GM21717 (cell line): ENCODE results near the gene ZDHHC11.
"Not testable (repeated sequence)": the region's sequence is repeated elsewhere in the genome, so short reads cannot be mapped to it uniquely, and the experiment has no call there.

Experiments used
- ATAC-seq: cut with Tn5 transposase; IDR thresholded peaks from one replicate; pipeline ENCODE4 v1.9.1; 2021; ENCODE audit warnings: mild to moderate bottlenecking, moderate library complexity; ENCODE audit not compliant: unreplicated experiment

The ZDHHC11 gene

DNA sequence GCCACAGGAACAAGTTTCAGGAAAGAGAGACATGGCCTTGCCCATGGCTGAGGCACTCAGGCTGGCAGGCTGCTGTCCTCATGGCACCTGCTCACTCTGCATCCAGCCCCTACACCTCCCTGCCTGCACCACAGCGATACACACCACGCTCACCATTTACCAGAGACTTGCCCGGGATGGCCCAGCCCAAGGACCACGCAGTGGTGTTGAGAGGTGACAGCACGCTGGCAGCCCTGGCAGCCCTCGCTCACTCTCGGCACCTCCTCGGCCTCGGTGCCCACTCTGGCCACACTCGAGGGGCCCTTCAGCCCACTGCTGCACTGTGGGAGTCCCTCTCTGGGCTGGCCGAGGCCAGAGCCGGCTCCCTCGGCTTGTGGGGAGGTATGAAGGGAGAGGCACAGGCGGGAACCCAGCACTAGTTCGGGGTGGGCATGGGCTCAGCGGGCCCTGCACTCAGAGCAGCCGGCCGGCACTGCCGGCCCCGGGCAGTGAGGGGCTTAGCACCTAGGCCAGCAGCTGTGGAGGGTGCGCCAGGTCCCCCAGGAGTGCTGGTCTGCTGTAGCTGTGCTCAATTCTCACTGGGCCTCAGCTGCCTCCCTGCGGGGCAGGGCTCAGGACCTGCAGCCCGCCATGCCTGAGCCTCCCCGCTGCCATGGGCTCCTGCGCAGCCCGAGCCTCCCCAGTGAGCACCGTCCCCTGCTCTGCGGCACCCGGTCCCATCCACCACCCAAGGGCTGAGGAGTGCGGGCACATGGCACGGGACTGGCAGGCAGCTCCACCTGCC lies 86.6 kb downstream of the ZDHHC11 start:
- ATAC-seq = no peak

DNA sequence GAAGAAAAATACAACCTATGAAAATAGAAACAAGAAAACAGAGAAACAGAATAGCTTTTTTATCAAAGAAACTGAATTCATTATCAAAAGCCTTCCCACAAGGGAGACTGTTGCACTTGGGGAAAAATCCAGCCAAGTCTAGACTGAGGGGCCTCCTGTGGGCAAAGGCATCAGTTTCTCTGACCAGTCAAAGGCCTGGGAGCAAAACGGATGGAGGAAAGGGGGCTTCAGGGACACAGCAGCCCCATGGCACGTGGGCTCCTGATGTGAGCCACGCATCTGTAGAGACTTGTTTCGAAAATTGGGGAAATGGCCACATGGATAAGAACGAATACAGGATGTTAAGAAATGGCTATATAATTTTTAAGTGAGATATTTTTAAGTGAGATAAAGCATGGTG lies 87.4 kb downstream of the ZDHHC11 start:
- ATAC-seq = no peak

DNA sequence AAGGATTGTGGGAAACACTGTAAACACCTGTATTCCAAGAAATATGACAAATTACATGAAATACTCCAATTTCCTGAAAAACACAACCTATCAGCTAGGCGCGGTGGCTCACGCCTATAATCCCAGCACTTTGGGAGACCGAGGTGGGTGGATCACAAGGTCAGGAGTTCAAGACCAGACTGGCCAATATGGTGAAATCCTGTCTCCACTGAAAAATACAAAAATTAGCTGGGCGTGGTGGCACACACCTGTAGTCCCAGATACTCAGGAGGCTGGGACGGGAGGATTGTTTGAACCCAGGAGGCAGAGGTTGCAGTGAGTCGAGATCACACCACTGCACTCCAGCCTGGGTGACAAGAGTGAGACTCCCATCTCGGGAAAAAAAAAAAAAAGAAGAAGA lies 87.8 kb downstream of the ZDHHC11 start:
- not testable (repeated sequence) for ATAC-seq

DNA sequence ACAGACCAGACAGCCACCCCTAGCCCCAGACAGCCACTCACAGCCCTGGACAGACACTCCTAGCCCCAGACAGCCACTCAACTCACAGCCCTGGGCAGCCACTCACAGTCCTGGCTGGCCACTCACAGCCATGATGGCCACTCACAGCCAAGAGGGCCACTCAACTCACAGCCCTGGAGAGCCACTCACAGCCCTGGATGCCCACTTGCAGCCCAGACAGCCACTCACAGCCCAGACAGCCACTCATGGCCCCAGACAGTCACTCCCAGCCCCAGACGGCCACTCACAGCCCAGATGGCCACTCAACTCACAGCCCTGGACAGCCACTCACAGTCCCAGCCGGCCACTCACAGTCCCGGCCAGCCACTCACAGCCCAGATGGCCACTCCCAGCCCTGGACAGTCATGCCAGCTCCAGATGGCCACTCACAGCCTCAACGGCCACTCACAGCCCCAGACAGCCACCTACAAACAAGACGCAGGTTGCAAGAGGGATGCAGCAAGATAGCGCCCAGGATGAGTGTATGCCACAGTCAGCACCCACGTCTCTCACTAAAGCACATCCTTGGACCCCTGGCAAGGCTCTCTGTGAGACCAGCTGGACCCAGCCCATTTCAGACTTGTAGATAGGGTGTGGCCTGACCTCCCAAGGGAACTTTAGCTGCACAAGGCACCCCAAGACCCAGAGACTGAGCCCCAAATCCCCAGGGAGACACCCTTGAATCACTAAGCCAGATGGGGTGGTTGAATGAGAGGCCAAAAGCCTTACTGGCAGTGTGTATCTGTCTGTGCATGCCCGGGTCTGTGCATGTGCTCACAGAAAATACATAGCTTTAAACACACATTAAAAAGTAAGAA lies 88.7 kb downstream of the ZDHHC11 start:
- ATAC-seq = no peak

DNA sequence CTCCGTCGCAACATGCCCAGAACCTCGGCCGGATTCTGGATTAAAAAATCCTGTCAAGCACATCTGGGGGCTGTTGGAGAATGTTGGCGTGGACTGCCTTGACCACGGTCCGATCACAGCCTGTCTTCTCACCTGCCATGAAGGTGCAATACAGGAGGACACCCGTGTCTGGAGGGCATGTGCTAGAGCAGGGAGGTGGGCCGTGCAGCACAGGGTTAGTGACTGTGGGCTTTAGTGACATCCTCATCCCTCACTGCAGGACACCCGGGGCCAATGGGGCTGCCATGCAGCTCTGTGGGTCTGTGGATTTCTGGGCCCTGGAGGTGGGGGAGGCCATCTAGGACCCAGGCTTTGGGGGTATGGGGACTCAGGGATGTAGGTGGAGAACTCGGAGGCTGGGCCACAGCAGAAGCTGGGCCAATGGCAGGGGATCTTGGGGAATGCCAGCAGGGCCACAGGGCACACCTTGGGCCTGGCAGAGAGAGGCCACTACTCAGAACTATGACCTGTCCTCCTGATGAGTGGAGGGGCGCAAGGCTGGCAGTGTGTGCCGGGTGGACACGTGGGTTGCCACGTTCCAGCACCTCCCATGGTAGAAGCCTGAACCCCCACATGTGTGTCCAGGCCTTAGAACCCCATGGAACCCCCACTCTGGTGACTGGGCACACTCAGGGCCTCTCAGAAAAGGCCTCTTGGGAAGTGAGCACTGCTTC lies 89.6 kb downstream of the ZDHHC11 start:
- no peak for ATAC-seq

DNA sequence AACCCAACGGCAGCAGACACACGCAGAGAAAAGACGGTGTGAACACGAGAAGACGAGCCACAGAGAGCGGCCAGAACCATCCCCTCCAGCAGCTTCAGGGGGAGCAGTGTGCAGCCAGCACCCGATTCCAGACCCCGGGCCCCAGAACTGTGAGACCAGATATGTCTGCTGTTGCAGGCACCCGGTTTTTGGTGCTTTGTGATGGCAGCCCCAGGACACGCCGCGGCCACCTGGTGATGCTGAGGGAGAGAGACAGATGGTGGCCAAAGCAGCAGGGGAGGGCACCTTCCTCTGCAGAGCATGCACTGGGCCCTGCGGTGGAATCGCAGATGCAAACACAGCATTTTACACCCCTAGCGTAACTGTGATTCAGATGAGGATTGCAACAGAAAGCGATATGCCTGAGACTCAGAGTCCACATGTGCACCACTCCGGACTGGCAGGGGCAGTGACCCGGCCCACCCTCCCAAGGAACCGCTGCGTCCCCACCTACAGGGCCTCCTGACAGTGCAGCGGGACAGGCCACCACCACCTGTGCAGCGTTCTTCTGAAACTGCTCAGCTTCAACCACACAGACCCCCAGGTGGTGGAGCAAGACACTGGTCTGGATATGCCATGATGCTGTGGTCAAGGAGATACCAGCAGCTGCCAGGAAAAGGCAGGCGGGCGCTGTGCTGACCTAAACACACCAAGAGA lies 90.3 kb downstream of the ZDHHC11 start:
- ATAC-seq = no peak

DNA sequence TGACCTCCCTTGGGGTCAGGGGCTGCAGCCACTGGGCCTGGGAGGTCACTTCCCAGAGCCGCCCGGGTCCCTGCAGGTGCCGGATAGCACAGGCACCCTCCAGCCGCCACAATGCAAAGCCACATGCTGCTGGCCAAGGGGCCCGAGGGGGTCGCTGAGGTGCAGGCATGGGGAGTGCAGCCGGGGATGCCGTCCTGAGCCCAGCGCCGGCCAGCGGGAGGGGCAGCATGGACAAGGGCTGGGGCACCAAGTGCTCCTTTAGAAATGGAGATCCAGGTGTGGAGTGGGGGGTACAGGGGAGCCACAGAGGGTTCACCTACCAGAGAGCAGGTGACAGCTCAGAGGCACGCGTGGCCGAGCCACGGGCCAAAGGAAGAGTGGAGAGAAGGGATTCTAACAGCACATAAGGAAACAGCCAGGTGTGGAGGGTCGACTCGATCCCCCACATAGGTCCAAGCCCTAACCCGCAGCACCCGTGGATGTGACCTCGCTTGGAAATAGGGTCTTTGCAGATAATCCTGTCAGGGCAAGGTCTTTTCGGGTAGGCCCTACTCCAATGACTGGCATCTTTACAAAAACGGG lies 90.9 kb downstream of the ZDHHC11 start:
- no peak for ATAC-seq

DNA sequence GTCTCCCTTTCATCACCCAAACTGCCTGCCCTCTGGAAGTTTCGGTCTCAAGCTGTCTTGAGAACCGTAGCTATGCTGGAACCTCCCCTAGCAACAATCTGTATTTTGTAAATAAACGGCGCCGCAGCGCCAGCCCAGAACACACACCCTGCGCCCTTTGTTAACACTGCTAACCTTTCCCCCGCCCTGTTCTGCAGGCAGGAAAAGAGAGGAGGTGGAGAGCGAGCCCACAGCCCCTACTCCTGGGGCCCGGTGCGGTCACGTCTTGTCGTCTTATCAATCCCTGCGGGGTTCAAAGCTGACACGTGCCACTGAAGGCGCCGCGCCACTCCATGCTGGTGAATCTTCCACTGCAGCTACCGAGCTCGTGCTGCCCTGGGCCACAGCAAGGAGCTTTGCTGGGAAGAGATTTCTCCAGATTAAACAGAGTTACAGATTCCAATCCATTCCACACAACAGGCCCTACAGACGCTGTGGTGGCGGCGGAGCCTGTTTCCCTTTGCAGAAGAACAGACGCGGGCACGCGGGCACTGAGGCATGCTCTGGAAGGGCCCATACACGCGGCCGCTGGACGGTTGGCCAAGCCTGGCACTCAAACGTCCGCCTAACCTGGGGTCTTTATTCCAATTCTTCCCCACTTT lies 91.6 kb downstream of the ZDHHC11 start:
- ATAC-seq = no peak

DNA sequence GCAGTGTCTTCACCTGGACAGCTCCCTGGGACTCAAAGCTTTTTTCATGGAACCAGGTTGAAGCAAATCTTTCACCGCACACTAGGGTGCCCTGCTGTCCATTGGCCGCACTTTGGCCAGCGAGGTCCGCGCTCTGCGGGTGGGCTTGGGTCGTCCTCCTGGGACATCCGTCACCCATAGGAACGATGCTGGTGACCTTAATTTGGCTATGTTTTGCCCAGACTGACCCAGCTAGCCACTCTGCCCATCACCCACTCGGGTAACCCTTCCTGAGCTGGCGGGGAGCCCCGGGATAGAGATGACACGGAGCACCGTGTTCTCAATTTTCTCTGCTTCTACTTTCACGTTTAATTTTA lies 92.1 kb downstream of the ZDHHC11 start:
- ATAC-seq = no peak

DNA sequence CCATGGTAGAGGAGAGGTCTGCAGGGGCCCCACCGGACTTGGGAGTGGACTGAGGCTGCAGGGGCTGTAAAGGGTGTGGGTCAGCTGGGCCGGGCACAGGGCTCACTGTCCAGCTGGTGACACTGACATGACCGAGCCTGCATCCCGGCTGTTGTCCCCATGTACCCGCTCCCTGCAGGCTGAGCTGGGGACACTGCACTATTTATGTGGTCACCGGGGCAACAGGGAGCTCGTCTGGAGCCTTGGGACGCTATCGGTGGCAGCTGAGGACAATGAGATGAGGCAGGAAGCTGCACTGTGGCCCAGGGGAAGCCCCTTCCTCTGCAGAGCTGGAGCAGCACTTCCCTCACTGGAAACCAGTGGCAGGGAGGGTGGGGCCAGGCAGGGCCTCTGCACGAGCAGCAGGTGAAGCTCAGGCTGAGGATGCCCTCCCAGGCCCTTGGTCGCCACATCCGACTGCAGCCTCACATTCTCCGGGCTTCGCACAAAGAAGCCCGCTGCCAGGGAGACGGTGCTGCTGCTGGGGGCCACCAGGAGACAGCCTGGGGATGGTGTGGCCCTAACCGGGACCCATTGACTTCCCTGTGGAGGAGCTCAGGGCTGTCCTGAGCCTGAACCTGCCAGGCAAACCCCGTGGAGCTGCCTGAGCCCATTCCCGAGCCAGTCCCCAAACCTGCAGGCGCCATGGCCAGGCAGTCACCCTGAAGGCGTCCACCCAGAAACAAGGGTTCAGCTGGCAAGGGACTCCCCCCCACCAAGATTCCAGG lies 92.7 kb downstream of the ZDHHC11 start:
- no peak for ATAC-seq

DNA sequence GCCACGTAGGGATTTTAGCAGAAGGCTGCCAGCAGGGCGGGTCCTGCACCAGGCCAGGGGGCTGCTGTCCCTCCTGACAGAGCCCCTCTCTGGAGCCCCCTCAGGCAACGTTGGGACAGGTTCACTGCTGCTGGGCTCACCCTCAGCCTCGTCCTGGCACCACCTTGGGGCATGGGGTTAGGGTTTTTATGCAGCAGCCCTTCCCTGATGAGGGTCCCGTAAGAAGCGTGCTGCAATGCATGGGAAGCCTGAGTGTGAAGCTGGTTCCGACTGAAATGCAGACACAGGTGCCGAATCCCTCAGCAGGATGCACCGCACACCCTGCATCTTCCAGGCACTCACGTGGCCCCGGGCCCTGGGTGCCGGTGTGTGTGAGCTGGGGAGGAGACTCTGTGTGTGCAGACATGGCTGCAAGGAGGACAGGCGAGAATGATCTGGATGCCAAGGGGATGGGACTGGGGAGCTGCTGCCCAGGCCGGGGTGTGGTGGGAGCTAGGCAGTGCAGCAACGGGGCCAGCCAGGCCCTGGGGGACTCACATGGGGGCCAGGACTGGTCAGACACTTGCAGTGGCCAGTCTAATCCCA lies 93.3 kb downstream of the ZDHHC11 start:
- no peak for ATAC-seq

DNA sequence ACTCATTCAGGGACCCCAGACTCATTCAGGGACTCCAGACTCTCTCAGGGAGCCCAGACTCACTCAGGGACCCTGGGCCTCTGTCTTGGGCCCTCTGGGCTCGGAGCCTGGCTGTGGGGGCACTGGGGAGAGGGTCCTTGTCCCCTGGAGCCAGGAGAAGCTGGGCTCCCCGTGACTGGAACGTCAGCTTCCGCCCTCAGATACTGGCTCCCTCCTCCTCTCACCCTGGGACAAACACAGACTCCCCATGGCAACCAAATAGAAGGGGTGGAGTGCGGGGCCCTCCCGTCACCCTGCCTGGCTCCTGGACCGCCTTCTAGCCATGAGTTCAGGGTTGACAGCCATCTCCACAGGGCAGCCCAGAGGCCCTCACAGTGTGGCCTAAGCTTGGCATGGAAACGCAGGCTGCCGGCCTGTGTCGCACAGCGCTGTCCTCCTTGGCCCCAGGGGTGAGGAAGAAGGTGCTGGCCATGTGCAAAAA lies 93.9 kb downstream of the ZDHHC11 start:
- no peak for ATAC-seq

DNA sequence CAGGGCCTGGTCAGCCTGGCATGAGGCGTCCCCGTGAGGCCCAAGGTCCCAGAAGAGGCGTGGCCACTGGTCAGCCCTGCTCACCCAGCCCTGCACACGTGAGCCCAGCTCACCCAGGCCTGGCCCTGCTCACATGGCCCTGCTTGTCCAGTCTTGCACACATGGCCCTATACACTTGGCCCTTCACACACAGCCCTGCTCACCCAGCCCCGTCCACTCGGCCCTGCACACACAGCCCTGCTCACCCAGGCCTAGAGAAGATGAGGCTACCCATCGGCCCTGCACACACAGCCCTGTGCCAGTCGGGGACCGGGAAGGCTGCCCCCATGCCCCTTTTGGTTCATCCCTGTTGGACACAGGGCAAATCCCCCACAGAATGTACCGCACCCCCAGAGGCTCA lies 94.6 kb downstream of the ZDHHC11 start:
- no peak for ATAC-seq

DNA sequence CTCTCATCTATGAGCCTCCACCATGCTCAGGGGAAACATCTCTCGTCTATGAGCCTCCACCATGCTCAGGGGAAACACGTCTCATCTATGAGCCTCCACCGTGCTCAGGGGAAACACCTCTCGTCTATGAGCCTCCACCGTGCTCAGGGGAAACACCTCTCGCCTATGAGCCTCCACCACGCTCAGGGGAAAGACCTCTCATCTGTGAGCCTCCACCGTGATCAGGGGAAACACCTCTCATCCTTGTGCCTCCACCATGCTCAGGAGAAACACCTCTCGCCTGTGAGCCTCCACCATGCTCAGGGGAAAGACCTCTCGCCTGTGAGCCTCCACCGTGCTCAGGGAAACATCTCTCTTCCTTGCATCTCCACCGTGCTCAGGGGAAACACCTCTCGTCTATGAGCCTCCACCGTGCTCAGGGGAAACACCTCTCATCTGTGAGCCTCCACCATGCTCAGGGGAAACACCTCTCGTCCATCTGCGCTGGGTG lies 96.6 kb downstream of the ZDHHC11 start:
- not testable (repeated sequence) for ATAC-seq

DNA sequence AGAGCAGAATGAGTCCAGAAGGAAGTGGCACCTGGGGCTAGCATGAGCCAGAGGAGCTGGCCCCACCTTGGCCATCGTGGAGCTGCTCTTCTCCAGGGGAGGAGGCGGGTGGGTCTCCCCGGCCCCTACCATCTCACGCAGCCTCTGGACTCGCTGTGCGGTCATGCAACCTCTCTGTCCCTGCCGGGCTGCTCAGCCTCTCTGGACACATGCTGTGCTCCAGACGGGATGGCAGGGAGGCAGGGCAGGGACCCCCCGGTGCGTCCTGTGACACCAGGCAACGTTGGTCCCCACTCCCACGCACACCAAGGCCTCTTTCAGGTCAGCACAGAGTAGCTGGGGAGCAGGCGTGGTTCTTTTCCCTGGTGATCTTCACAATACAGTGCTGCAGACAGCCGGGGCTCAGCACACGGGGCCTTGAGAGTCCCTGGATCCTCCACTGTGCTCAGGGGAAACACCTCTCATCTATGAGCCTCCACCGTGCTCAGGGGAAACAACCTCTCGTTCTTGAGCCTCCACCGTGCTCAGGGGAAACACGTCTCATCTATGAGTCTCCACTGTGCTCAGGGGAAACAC lies 97.1 kb downstream of the ZDHHC11 start:
- not testable (repeated sequence) for ATAC-seq

DNA sequence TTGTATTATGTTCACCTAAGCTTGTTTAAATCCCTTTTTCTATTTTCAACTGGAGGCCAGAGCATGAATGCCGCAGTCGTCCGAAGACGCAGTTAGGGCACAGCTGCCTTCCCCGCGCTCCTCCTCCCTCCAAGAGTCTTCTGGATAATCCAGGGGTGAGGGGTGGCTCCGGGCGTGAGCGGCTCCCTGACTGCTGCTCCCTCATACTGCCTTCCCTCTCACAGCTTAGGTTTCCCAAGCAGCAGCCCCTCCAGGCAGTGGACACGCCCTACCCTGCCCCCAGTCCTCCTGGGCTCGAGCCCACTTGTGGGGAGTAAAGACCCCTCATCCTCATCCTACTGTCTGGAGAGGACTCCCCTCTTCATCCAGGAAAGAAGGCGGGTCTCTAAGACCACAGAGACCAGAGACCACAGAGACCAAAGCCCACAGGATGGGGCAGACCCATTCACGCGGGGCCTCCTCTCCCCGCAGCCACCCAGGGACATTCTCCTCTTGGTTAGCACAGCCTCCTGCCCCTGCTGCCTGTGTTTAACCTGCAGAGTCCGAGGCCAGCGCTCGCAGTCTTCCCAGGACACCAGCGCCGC lies 98.2 kb downstream of the ZDHHC11 start:
- not testable (repeated sequence) for ATAC-seq

DNA sequence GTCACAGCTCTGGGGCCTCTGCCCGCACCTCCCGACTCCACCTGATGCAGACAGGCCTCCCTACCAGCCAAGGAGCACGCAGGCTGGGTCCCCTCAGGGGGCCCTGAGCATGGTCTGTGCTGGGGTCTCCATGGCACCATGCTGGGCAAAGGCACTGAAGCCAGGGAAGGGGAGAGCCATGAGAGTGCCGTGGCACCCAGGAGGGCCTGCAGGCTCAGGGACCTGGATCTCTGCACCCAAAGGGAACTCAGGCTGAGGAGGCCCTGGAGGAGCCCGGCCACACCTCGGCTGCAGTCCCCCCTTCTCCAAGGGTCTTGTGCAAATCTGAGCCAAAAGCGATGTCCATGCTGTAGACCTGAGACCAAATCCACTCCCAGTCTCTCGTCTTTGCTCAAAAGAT lies 98.8 kb downstream of the ZDHHC11 start:
- ATAC-seq = not testable (repeated sequence)

DNA sequence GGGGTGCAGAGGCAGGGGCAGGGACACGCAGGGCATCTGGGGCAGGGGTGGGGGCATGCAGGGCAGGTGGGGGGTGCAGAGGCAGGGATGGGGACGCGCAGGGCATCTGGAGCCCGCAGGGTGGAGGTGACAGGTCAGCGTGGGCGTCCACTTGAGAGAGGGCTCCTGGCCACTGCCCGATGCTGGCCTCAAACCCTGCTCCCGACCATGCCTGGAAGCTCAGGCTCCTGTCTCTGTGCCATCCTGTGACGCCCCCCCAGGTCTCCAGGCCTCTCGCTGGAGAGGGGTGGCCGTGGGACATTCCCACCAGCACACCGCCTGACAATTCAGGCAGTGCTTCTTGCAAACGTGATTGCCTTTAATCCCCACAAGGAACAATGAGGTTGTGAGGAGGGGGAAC lies 99.3 kb downstream of the ZDHHC11 start:
- no peak for ATAC-seq
